ENCODE results near the gene GNG7.

The GNG7 gene

DNA sequence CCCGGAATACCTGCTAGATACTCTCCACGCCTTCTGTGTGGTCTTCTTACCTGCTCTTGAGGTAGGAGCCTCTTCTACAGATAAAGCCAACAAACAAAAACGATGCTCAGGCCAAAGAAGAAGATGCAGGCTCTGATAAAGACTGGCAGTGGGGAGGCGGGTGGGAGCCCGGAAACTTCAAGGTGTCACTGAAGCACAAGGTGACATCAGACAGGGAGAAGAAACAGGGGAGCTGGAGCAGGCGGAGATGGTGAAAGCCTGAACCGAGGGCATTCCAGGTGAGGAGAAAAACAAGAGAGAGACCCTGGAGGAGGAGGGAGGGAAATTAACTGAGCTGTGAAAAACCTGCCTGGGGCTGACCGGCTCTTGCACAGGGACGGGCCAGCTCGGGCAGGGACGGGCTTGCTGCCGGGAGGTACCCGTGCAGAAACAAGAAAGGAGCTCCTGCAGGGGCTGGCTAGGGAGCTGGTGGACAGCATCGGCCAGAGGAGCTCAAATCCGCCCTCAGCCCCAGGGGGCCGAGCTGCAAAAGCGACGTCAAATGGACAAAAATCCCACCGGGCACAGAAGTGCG is 19.0 kb downstream of the GNG7 start:
- no peak for ATAC-seq
- no peak for TF ChIP-seq PATZ1 (CRISPR knock-in tag; IDR thresholded peaks at IDR 0.05; ENCODE audit: borderline replicate concordance)
- TF ChIP-seq ZC3H10 (CRISPR knock-in tag; IDR thresholded peaks at IDR 0.05), result no peak
- no peak for TF ChIP-seq POU6F1 (CRISPR knock-in tag; IDR thresholded peaks at IDR 0.05; ENCODE audit: borderline replicate concordance, low read depth)
- no peak for TF ChIP-seq SNAI2 (CRISPR knock-in tag; IDR thresholded peaks at IDR 0.05)
- no peak for TF ChIP-seq TCF4 (CRISPR knock-in tag; IDR thresholded peaks at IDR 0.05; ENCODE audit: borderline replicate concordance)
- no peak for TF ChIP-seq ZNF70 (CRISPR knock-in tag; IDR thresholded peaks at IDR 0.05)
- no peak for TF ChIP-seq RARB (CRISPR knock-in tag; IDR thresholded peaks at IDR 0.05)
- TF ChIP-seq TOX (CRISPR knock-in tag; IDR thresholded peaks at IDR 0.05; ENCODE audit: borderline replicate concordance), result no peak
- TF ChIP-seq, protein P1, sequence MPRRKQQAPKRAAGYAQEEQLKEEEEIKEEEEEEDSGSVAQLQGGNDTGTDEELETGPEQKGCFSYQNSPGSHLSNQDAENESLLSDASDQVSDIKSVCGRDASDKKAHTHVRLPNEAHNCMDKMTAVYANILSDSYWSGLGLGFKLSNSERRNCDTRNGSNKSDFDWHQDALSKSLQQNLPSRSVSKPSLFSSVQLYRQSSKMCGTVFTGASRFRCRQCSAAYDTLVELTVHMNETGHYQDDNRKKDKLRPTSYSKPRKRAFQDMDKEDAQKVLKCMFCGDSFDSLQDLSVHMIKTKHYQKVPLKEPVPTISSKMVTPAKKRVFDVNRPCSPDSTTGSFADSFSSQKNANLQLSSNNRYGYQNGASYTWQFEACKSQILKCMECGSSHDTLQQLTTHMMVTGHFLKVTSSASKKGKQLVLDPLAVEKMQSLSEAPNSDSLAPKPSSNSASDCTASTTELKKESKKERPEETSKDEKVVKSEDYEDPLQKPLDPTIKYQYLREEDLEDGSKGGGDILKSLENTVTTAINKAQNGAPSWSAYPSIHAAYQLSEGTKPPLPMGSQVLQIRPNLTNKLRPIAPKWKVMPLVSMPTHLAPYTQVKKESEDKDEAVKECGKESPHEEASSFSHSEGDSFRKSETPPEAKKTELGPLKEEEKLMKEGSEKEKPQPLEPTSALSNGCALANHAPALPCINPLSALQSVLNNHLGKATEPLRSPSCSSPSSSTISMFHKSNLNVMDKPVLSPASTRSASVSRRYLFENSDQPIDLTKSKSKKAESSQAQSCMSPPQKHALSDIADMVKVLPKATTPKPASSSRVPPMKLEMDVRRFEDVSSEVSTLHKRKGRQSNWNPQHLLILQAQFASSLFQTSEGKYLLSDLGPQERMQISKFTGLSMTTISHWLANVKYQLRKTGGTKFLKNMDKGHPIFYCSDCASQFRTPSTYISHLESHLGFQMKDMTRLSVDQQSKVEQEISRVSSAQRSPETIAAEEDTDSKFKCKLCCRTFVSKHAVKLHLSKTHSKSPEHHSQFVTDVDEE (CRISPR knock-in tag; IDR thresholded peaks at IDR 0.05), result no peak
- no peak for TF ChIP-seq ZNF8 (CRISPR knock-in tag; IDR thresholded peaks at IDR 0.05)
- no peak for TF ChIP-seq ZFP30 (CRISPR knock-in tag; IDR thresholded peaks at IDR 0.05)
- TF ChIP-seq PPARA (CRISPR knock-in tag; IDR thresholded peaks at IDR 0.05; ENCODE audit: borderline replicate concordance), result no peak
- TF ChIP-seq ARNTL (CRISPR knock-in tag; IDR thresholded peaks at IDR 0.05; ENCODE audit: borderline replicate concordance, low read depth), result no peak
- TF ChIP-seq GLIS3 (CRISPR knock-in tag; IDR thresholded peaks at IDR 0.05), result no peak
- no peak for TF ChIP-seq OSR1 (CRISPR knock-in tag; IDR thresholded peaks at IDR 0.05)
- no peak for TF ChIP-seq BACH2 (CRISPR knock-in tag; IDR thresholded peaks at IDR 0.05; ENCODE audit: borderline replicate concordance)
- TF ChIP-seq ESRRG (CRISPR knock-in tag; IDR thresholded peaks at IDR 0.05), result no peak
- TF ChIP-seq ZNF565 (CRISPR knock-in tag; conservative IDR thresholded peaks at IDR 0.05; ENCODE audit: low read depth), result no peak
- TF ChIP-seq CSDC2 (CRISPR knock-in tag; IDR thresholded peaks at IDR 0.05), result no peak
- no peak for TF ChIP-seq CREB5 (CRISPR knock-in tag; IDR thresholded peaks at IDR 0.05; ENCODE audit: low read depth)

DNA sequence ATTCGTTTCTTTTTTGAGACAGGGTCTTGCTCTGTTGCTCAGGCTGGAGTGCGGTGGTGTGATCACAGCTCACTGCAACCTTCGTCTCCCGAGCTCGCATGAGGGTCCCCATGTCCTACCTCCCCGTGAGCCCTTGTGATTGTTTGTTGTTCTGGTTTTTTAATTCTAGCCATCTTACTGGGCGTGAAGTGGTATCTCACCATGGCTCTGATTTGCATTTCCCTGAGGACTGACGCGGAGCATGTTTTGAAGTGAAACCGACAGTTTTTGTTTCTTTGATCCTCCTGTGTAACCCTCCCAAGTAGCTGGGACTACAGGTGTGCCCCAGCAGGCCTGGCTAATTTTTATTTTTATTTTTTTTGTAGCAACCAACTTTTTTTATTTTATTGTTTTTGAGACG is 21.7 kb downstream of the GNG7 start:
- no peak for ATAC-seq
- TF ChIP-seq ZFP30 (CRISPR knock-in tag; IDR thresholded peaks at IDR 0.05), result no peak

- no peak for ATAC-seq
- TF ChIP-seq CSDC2 (CRISPR knock-in tag; IDR thresholded peaks at IDR 0.05) (no peak), GLIS3 (CRISPR knock-in tag; IDR thresholded peaks at IDR 0.05) (no peak), POU6F1 (CRISPR knock-in tag; IDR thresholded peaks at IDR 0.05; ENCODE audit: borderline replicate concordance, low read depth) (no peak), OSR1 (CRISPR knock-in tag; IDR thresholded peaks at IDR 0.05) (no peak), ISL1 (CRISPR knock-in tag; IDR thresholded peaks at IDR 0.05) (no peak), RARB (CRISPR knock-in tag; IDR thresholded peaks at IDR 0.05) (no peak), ZC3H10 (CRISPR knock-in tag; IDR thresholded peaks at IDR 0.05) (no peak), ZFP3 (CRISPR knock-in tag; IDR thresholded peaks at IDR 0.05) (no peak), ZNF70 (CRISPR knock-in tag; IDR thresholded peaks at IDR 0.05) (no peak), PPARA (CRISPR knock-in tag; IDR thresholded peaks at IDR 0.05; ENCODE audit: borderline replicate concordance) (no peak), TCF4 (CRISPR knock-in tag; IDR thresholded peaks at IDR 0.05; ENCODE audit: borderline replicate concordance) (no peak), ARNTL (CRISPR knock-in tag; IDR thresholded peaks at IDR 0.05; ENCODE audit: borderline replicate concordance, low read depth) (no peak), ZFP30 (CRISPR knock-in tag; IDR thresholded peaks at IDR 0.05) (no peak), ZNF8 (CRISPR knock-in tag; IDR thresholded peaks at IDR 0.05) (no peak)
- TF ChIP-seq, protein P1 (CRISPR knock-in tag; IDR thresholded peaks at IDR 0.05), result no peak
- TF ChIP-seq, protein P2, sequence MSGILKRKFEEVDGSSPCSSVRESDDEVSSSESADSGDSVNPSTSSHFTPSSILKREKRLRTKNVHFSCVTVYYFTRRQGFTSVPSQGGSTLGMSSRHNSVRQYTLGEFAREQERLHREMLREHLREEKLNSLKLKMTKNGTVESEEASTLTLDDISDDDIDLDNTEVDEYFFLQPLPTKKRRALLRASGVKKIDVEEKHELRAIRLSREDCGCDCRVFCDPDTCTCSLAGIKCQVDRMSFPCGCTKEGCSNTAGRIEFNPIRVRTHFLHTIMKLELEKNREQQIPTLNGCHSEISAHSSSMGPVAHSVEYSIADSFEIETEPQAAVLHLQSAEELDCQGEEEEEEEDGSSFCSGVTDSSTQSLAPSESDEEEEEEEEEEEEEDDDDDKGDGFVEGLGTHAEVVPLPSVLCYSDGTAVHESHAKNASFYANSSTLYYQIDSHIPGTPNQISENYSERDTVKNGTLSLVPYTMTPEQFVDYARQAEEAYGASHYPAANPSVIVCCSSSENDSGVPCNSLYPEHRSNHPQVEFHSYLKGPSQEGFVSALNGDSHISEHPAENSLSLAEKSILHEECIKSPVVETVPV (CRISPR knock-in tag; IDR thresholded peaks at IDR 0.05), result no peak
Measured at GRCh38 chr19:2679439-2679838, 23.1 kb downstream of the GNG7 start.
